Measurements from ENCODE around the gene ENPP3. TPM values are rescaled to one million over a fixed set of nuclear protein-coding genes. Genes with fewer than 3 reads are reported as not detected.

Gene ENPP3
- total and polyA plus RNA-seq, 2 experiments from 2014 or later: not detected

DNA sequence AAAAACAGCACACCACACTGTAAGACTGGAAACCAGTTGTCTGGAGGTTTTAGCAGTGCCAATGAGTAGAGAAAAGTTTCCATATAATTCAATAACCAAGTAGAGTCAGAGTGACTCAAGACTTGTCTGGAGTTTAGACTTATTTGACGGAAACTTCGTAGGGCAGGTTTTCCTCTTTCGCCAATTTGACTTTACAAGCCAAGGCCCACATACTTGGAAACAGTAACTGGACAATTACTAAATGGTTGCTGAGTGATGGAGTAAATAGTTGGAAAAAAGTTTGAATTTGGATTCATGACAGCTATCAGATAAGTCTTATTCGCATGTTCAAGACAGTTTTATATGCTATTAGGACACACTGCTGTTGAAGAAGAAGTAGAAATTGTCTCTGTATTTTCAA is 121.8 kb downstream of the ENPP3 start:
- Histone ChIP-seq H3K4me2 (no peak overlapping the region), H3K79me2 (replicated peaks; ENCODE audit: insufficient read depth) (no peaks in the 10 kb centered on the region), H3K36me3 (ENCODE audit: insufficient read depth) (no peaks in the 10 kb centered on the region), H2AFZ (no peak overlapping the region), H3K27me3 (ENCODE audit: insufficient read depth) (no peaks in the 10 kb centered on the region), H3K4me1 (ENCODE audit: insufficient read depth) (no peaks in the 10 kb centered on the region), H3K4me3 (no peak overlapping the region), H3F3A (replicated peaks; ENCODE audit: low read depth) (no peaks in the 10 kb centered on the region), H3K9me2 (ENCODE audit: insufficient read depth) (no peaks in the 10 kb centered on the region), H4K20me1 (replicated peaks; ENCODE audit: insufficient read depth) (no peaks in the 10 kb centered on the region), H3K27ac (ENCODE audit: low read depth) (no peak overlapping the region)
- no peak for ATAC-seq
- no peak for DNase-seq (ENCODE audit: low spot score)
- Mint-ChIP-seq H3K9me3 (no peaks in the 10 kb centered on the region), H3K36me3 (ENCODE audit: low read depth) (no peaks in the 10 kb centered on the region), H3K4me1 (no peaks in the 10 kb centered on the region), H3K27ac (no peak overlapping the region), H3K27me3 (ENCODE audit: insufficient read depth, low read depth, poor library complexity) (no peaks in the 10 kb centered on the region), H3K4me3 (no peak overlapping the region)
- TF ChIP-seq ZNF114 (CRISPR knock-in tag; IDR thresholded peaks at IDR 0.05) (no peak), STAT1 (IDR thresholded peaks at IDR 0.05; ENCODE audit: unreplicated experiment) (no peak), REST (IDR thresholded peaks at IDR 0.05; ENCODE audit: unreplicated experiment) (no peak), EZH2 (IDR thresholded peaks at IDR 0.05; ENCODE audit: low read depth, unreplicated experiment) (no peak), EZH2phosphoT487 (IDR thresholded peaks at IDR 0.05; ENCODE audit: unreplicated experiment) (no peak), ETS1 (IDR thresholded peaks at IDR 0.05) (no peak), NANOG (IDR thresholded peaks at IDR 0.05; ENCODE audit: borderline replicate concordance) (no peak)
- TF ChIP-seq, protein P1, sequence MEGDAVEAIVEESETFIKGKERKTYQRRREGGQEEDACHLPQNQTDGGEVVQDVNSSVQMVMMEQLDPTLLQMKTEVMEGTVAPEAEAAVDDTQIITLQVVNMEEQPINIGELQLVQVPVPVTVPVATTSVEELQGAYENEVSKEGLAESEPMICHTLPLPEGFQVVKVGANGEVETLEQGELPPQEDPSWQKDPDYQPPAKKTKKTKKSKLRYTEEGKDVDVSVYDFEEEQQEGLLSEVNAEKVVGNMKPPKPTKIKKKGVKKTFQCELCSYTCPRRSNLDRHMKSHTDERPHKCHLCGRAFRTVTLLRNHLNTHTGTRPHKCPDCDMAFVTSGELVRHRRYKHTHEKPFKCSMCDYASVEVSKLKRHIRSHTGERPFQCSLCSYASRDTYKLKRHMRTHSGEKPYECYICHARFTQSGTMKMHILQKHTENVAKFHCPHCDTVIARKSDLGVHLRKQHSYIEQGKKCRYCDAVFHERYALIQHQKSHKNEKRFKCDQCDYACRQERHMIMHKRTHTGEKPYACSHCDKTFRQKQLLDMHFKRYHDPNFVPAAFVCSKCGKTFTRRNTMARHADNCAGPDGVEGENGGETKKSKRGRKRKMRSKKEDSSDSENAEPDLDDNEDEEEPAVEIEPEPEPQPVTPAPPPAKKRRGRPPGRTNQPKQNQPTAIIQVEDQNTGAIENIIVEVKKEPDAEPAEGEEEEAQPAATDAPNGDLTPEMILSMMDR (conservative IDR thresholded peaks at IDR 0.05; ENCODE audit: low read depth in 2 of 2): no peak
- TF ChIP-seq, protein P2, sequence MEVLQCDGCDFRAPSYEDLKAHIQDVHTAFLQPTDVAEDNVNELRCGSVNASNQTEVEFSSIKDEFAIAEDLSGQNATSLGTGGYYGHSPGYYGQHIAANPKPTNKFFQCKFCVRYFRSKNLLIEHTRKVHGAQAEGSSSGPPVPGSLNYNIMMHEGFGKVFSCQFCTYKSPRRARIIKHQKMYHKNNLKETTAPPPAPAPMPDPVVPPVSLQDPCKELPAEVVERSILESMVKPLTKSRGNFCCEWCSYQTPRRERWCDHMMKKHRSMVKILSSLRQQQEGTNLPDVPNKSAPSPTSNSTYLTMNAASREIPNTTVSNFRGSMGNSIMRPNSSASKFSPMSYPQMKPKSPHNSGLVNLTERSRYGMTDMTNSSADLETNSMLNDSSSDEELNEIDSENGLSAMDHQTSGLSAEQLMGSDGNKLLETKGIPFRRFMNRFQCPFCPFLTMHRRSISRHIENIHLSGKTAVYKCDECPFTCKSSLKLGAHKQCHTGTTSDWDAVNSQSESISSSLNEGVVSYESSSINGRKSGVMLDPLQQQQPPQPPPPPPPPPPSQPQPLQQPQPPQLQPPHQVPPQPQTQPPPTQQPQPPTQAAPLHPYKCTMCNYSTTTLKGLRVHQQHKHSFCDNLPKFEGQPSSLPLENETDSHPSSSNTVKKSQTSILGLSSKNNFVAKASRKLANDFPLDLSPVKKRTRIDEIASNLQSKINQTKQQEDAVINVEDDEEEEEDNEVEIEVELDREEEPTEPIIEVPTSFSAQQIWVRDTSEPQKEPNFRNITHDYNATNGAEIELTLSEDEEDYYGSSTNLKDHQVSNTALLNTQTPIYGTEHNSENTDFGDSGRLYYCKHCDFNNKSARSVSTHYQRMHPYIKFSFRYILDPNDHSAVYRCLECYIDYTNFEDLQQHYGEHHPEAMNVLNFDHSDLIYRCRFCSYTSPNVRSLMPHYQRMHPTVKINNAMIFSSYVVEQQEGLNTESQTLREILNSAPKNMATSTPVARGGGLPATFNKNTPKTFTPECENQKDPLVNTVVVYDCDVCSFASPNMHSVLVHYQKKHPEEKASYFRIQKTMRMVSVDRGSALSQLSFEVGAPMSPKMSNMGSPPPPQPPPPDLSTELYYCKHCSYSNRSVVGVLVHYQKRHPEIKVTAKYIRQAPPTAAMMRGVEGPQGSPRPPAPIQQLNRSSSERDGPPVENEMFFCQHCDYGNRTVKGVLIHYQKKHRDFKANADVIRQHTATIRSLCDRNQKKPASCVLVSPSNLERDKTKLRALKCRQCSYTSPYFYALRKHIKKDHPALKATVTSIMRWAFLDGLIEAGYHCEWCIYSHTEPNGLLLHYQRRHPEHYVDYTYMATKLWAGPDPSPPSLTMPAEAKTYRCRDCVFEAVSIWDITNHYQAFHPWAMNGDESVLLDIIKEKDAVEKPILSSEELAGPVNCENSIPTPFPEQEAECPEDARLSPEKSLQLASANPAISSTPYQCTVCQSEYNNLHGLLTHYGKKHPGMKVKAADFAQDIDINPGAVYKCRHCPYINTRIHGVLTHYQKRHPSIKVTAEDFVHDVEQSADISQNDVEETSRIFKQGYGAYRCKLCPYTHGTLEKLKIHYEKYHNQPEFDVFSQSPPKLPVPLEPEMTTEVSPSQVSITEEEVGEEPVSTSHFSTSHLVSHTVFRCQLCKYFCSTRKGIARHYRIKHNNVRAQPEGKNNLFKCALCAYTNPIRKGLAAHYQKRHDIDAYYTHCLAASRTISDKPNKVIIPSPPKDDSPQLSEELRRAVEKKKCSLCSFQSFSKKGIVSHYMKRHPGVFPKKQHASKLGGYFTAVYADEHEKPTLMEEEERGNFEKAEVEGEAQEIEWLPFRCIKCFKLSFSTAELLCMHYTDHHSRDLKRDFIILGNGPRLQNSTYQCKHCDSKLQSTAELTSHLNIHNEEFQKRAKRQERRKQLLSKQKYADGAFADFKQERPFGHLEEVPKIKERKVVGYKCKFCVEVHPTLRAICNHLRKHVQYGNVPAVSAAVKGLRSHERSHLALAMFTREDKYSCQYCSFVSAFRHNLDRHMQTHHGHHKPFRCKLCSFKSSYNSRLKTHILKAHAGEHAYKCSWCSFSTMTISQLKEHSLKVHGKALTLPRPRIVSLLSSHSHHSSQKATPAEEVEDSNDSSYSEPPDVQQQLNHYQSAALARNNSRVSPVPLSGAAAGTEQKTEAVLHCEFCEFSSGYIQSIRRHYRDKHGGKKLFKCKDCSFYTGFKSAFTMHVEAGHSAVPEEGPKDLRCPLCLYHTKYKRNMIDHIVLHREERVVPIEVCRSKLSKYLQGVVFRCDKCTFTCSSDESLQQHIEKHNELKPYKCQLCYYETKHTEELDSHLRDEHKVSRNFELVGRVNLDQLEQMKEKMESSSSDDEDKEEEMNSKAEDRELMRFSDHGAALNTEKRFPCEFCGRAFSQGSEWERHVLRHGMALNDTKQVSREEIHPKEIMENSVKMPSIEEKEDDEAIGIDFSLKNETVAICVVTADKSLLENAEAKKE (CRISPR knock-in tag; IDR thresholded peaks at IDR 0.05): no peak
